ENCODE measurements around the gene RNU1-1. TPM values are rescaled to one million over a fixed set of nuclear protein-coding genes. Genes with fewer than 3 reads are reported as not detected.
"Not testable (repeated sequence)": the region's sequence is repeated elsewhere in the genome, so short reads cannot be mapped to it uniquely, and the experiment has no call there.

The RNU1-1 gene
- total RNA-seq, 1 donor from 2014 or later: 1,626 TPM

GRCh38 chr1:16521679-16522078, 7.6 kb upstream of the RNU1-1 start:
- not testable (repeated sequence) for DNase-seq (ENCODE audit: low spot score)

- no peak for DNase-seq (ENCODE audit: low spot score)
These were observed 7.2 kb upstream of the RNU1-1 start for GRCh38 chr1:16521288-16521583.

- DNase-seq (ENCODE audit: low spot score): not testable (repeated sequence)
These were observed 6.6 kb upstream of the RNU1-1 start for GRCh38 chr1:16520435-16521287.

GRCh38 chr1:16519255-16519951, 5.3 kb upstream of the RNU1-1 start:
- not testable (repeated sequence) for DNase-seq (ENCODE audit: low spot score)

GRCh38 chr1:16518913-16519254, 4.8 kb upstream of the RNU1-1 start:
- not testable (repeated sequence) for DNase-seq (ENCODE audit: low spot score)

DNA sequence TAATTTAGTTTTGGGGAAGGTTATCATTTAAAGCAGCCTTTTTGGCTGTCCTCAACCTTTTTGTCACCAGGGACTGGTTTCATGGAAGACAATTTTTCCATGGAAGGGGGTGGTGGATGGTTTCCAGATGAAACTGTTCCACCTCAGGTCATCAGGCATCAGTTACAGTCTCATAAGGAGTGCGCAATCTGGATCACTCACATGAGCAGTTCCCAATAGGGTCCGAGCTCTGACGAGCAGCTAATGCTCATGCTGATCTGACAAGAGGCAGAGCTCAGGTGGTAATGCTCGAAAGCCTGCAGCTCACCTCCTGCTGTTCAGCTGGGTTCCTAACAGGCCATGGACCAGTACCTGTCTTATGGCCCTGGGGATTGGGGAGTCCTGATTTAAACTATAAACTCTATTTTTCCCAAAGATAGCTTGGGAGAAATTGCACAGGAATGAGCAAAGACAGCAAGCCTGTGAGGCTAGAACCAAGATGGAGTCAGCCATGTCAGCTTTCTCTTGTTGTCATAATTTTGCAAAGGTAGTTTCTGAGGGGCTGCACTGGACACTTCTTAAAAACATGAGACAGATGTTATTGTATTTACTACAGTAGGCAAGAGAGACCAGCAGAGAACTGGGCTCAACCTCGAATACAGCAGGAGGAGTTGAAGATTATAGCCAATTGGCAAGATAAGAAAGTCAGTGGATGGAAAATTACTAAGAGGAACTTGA, 2.8 kb upstream of the RNU1-1 start:
- DNase-seq (ENCODE audit: low spot score): not testable (repeated sequence)

DNA sequence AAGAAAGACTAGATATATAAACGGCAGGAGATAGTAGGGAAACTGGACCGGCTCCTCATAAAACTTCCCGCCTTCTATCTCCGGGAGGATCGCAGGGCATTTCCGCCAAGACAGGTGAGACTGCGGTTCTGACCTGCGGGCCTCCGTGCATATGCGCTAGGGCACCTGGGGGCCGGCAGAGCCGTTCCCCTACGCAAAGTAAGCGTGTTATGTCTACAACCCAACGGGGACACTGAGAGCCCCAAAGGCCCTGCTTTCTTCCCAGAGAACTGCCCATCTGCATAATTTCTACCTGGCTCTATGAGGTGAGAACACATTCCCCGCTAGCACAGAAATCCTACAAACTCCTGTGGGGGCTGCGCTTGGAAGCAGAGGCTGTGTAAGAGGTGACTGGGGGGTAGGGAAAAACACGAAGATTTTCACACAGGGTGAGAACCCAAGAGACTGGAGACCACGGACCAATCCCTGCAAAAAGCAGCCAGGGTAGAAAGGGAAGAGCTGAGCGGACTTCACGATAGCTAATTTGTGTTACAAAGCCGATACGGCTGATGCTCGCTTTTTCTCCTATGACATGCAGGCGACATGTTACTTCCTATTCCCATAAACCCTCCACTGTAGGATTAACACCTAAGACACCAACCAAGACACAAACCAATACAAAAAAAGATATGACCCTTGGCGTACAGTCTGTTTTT, 526 bp downstream of the RNU1-1 start:
- not testable (repeated sequence) for DNase-seq (ENCODE audit: low spot score)

DNA sequence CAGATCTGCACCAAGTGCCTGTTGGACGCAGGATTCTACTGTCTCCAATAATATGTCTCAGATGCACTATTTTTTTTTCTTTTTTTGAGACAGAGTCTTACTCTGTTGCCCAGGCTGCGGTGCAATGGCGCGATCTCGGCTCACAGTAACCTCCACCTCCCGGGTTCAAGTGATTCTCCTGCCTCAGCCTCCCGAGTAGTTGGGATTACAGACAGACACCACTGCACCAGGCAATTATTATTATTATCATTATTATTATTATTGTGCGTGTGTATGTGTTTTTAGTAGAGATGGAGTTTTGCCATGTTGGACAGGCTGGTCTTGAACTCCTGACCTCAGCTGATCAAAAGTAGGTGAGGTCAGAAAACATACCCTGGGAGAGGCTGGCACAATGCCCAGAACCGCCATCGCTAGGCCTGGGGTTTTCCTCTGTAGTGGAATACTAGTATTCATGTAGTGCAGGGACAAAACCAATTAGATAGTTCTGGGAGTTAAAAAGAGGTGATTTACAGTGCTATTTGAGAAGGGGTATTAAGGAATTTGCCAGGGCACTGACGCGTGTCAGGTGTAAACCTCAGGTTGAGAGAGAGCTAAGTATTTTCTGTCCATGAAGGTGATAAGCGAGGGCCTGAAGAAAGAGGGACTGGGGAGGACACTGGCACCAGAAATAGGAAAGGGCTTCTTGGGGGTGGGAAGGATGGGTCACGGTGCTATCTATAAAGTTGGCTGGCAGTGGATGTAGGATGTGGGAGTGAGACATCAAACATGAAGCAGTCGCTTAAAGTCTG, 1.3 kb downstream of the RNU1-1 start:
- not testable (repeated sequence) for DNase-seq (ENCODE audit: low spot score)

DNA sequence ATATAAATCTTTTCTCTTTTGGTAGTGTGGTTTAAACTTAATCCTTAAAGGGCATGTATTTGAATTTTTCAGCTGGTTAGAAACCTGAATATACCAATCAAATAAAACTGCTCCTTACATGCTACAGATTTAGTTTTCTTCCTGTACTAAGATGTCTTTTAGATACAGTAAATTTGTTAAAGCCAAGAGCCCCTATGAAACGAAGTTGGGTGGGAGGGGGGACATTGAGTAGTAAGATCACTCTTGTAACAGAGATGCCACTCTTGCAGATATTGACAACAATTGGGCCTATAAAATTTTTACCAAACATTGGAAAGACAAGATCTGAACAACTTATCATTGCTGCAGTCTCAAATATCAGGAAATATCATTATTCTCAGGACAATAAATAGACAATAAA, 2.2 kb downstream of the RNU1-1 start:
- DNase-seq (ENCODE audit: low spot score): not testable (repeated sequence)

DNA sequence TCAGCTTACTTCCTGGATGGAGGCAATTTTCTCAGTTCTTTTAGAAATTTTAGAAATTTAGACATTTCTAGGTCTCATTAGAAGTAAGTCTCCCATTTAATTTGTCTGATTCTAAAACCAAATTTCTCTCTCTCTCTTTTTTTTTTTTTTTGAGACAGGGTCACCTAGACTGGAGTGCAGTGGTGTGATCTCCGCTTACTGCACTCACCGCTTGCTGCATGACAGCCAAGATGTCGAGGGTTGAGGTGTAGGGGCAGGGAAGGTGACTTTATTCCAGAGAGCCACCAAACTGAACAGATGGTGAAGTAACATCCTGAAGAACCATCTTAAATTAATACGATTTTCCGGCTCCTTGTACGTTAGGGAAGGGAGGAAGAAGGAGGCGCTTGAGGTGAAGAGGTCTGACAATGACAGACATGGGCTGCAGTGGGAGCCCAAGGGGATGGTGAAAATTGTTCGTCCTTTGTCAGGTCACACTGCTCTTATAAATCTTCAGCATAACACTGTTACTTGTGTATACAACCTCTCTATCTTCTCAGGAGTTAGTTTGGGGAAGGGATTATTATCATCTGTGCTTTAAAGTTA, 5.1 kb downstream of the RNU1-1 start:
- DNase-seq (ENCODE audit: low spot score): not testable (repeated sequence)

- DNase-seq (ENCODE audit: low spot score): not testable (repeated sequence)
These were observed 7.5 kb downstream of the RNU1-1 start for GRCh38 chr1:16506364-16507136.

DNA sequence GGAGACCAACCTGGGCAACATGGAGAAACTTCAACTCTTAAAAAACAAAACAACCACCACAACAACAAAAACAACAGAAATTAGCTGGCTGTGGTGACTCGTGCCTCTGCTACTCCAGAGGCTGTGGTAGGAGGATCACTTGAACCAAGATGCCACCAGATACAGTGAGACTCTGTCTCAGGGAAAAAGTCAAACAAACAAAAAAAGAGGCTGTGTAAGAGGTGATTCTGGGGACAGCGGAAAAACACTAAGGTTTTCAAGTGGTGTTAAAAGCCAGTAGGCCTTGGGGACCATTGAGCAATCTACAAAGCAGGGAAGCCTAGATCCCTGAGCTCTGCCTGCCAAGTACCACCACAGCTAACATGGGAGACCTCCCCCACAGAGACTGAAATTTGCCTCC, 8.2 kb downstream of the RNU1-1 start:
- not testable (repeated sequence) for DNase-seq (ENCODE audit: low spot score)

- DNase-seq (ENCODE audit: low spot score): no peak
These were observed 10.6 kb downstream of the RNU1-1 start for GRCh38 chr1:16503494-16503893.

- not testable (repeated sequence) for DNase-seq (ENCODE audit: low spot score)
These were observed 12.6 kb downstream of the RNU1-1 start for GRCh38 chr1:16501446-16501845.

GRCh38 chr1:16500975-16501374, 13.1 kb downstream of the RNU1-1 start:
- not testable (repeated sequence) for DNase-seq (ENCODE audit: low spot score)

DNA sequence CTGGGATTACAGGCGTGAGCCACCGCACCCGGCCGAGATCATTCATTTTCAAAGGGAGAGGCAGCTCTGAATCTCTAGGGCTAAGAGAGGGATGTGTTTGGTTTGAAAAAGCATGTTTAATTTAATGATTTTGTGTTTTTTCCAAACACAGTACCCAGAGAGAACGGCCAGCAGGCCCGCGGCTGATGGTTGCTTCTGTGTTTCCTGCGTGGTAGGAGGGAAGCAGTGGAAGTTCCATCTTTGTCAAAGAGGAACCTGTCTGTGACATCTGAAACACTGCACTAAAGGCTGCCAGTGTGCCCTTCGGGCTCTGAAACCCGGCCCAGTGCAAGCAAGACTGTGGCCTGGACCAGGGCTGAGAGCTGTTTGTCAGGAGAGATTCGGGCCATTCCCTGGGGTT, 13.6 kb downstream of the RNU1-1 start:
- DNase-seq (ENCODE audit: low spot score): not testable (repeated sequence)

- peak; percentile 89 for DNase-seq (ENCODE audit: low spot score)
These were observed 15.3 kb downstream of the RNU1-1 start for GRCh38 chr1:16498573-16499413.

DNA sequence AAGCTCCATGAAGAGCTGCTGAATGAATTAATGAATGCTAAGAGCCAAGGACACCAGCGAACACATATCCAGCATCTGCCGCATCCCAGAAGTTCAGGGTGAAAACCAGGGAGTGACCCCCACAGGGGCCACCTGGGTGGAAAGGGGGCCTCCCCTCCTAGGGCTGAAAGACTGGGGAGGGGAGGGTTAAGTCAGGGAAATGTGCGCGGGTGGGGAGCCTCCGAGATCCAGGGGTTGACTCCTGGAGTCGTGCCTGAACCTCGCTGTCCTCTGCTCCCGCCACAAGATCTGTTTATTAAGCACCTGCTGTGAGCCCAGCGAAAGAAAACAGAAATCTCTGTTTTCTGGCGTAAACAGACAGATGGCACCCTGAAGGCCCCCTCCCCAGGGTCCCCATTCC, 16.0 kb downstream of the RNU1-1 start:
- not testable (repeated sequence) for DNase-seq (ENCODE audit: low spot score)

- DNase-seq (ENCODE audit: low spot score): not testable (repeated sequence)
These were observed 16.6 kb downstream of the RNU1-1 start for GRCh38 chr1:16497474-16497904.
